Right lobe of liver (tissue), 6 donors: Measurements from ENCODE around the gene EXOC8. TPM values are rescaled to one million over a fixed set of nuclear protein-coding genes. Genes with fewer than 3 reads are reported as not detected.

Source experiments
- ATAC-seq, 4 donors: fragments of 200-7000 bp; cut with Tn5 transposase; one replicate each; pipeline ENCODE4 v1.9.1; 2020; ENCODE audit warnings: mild to moderate bottlenecking in 4 of 4, moderate library complexity in 4 of 4
- DNase-seq, 3 donors: peaks; one replicate each; pipeline ENCODE4 v3.0.0-alpha.2; 2020
- H3K27ac ChIP-seq, 3 donors: fragments of 200-600 bp; one replicate each; pipeline ENCODE4 v1.8.0; 2022
- H3K27me3 ChIP-seq, 2 donors: fragments of 200-600 bp; one replicate each; pipeline ENCODE4 v1.8.0; 2022
- H3K36me3 ChIP-seq, 4 donors: fragments of 200-600 bp; sonication (generic) in 1 of 4; one replicate each; pipeline versions ENCODE4 v1.5.1 to v1.8.0; 2017 to 2022; ENCODE audit warnings: control low read depth in 1 of 4
- H3K4me1 ChIP-seq, 4 donors: fragments of 200-600 bp; sonication (generic) in 1 of 4; one replicate each; pipeline versions ENCODE4 v1.5.1 to v1.8.0; 2017 to 2022; ENCODE audit warnings: control low read depth in 1 of 4
- H3K4me3 ChIP-seq, 3 donors: fragments of 200-600 bp; one replicate each; pipeline ENCODE4 v1.8.0; 2022
- H3K9me3 ChIP-seq, 4 donors: fragments of 200-600 bp; sonication (generic) in 1 of 4; one replicate each; pipeline versions ENCODE4 v1.5.1 to v1.8.0; 2017 to 2022; ENCODE audit warnings: control low read depth in 1 of 4
- CTCF ChIP-seq, 4 donors: fragments of 200-600 bp in 3 of 4; fragments of 450-650 bp in 1 of 4; IDR thresholded peaks; one replicate each; pipeline versions ENCODE4 v1.5.1 to v1.8.0; 2016 to 2022; ENCODE audit warnings: antibody characterized with exemption in 4 of 4, mild to moderate bottlenecking in 2 of 4
- POLR2A ChIP-seq: fragments of 450-650 bp; IDR thresholded peaks from one replicate; pipeline ENCODE4 v1.6.1; 2017; ENCODE audit warnings: antibody characterized with exemption, mild to moderate bottlenecking
- WGBS: methylation state at CpG from one replicate; pipeline ENCODE4 v1.1.6; 2018; ENCODE audit warnings: low coverage, low lambda C conversion rate; ENCODE audit not compliant: insufficient coverage; ENCODE audit errors: missing lambda C conversion rate; 5-methylcytosine and 5-hydroxymethylcytosine counted together
- intact Hi-C, 2 donors: fragments of 100-400 bp; cut with DNase I; formaldehyde crosslinking; loops; one replicate each; pipeline versions ENCODE4 v1.11.2 to v1.14.1; 2022
- total RNA-seq, 6 experiments: library from RNA; depleted of rRNA in 2 of 6; stranded (reverse); fragments of >200 nt in 2 of 6; fragmentation: NEBNext Ultra II Directional in 3 of 6; extraction: Animal tissue kit (Norgen Biotek cat#: 25700) in 3 of 6; gene quantifications; one replicate each; pipeline versions ENCODE4 v1.1.0 to v1.2.4, GENCODE V29; 2016 to 2023
- donor health status: DM: no; HTN: yes; CAD: no.
- donor health status: DM: no; HTN: no; CAD: no.
- donor health status: DM: no; HTN: no; CAD: no.
- donor health status: DM: no; HTN: yes; CAD: no.
- donor health status: DM: no; HTN: yes; CAD: no.

EXOC8 gene
- total RNA-seq, 6 experiments from 2014 or later, result 5.7 to 7.8 (median 6.8) TPM

- Histone ChIP-seq H3K9me3 (no peaks in the 10 kb centered on the region), H3K4me1 (peaks cover 0 to 16% (median 7%) of the 10 kb centered on the region in 4 donors), H3K27me3 (no peaks in the 10 kb centered on the region), H3K4me3 (no peak overlapping the region), H3K36me3 (no peaks in the 10 kb centered on the region), H3K27ac (no peak overlapping the region)
- WGBS, result 75% methylated on average over 4 of the region's 4 CpGs
- intact Hi-C loops, result no loop called here
- DNase-seq (no peak), ATAC-seq (peak in 1 of 4 donors; percentile 16)
- no peak for TF ChIP-seq CTCF (IDR thresholded peaks at IDR 0.05)
- TF ChIP-seq POLR2A, result no peak
These were observed 38.4 kb upstream of the EXOC8 start for GRCh38 chr1:231376101-231376500.

GRCh38 chr1:231374394-231374793, 36.7 kb upstream of the EXOC8 start:
- no peak overlapping the region for H3K4me3 ChIP-seq
- peaks cover 0 to 9% (median 0%) of the 10 kb centered on the region in 4 donors for H3K36me3 ChIP-seq
- no peaks in the 10 kb centered on the region for H3K27me3 ChIP-seq
- DNase-seq, result no peak
- 97% methylated on average over 3 of the region's 4 CpGs for WGBS
- intact Hi-C loops, result no loop called here
- peaks cover 0 to 16% (median 7%) of the 10 kb centered on the region in 4 donors for H3K4me1 ChIP-seq
- no peaks in the 10 kb centered on the region for H3K9me3 ChIP-seq
- TF ChIP-seq CTCF (IDR thresholded peaks at IDR 0.05) (no peak), POLR2A (no peak)
- ATAC-seq, result no peak
- H3K27ac ChIP-seq, result no peak overlapping the region

GRCh38 chr1:231372501-231372900, 34.8 kb upstream of the EXOC8 start:
- H3K4me3 ChIP-seq, result no peak overlapping the region
- intact Hi-C loops, result no loop called here
- DNase-seq (no peak), ATAC-seq (no peak)
- H3K27ac ChIP-seq, result no peak overlapping the region
- TF ChIP-seq CTCF (IDR thresholded peaks at IDR 0.05) (no peak), POLR2A (no peak)
- no peaks in the 10 kb centered on the region for H3K27me3 ChIP-seq
- H3K4me1 ChIP-seq, result peaks cover 0 to 10% (median 4%) of the 10 kb centered on the region in 4 donors
- H3K9me3 ChIP-seq, result no peaks in the 10 kb centered on the region
- H3K36me3 ChIP-seq, result peaks cover 0 to 9% (median 0%) of the 10 kb centered on the region in 4 donors

GRCh38 chr1:231369282-231369681, 31.6 kb upstream of the EXOC8 start:
- Histone ChIP-seq H3K27ac (no peak overlapping the region), H3K27me3 (no peaks in the 10 kb centered on the region), H3K36me3 (peaks cover 0 to 23% (median 3%) of the 10 kb centered on the region in 4 donors), H3K9me3 (no peaks in the 10 kb centered on the region), H3K4me3 (no peak overlapping the region), H3K4me1 (no peaks in the 10 kb centered on the region)
- WGBS, result 72% methylated on average over 3 of the region's 3 CpGs
- TF ChIP-seq CTCF (IDR thresholded peaks at IDR 0.05), result no peak
- TF ChIP-seq POLR2A, result no peak
- DNase-seq (no peak), ATAC-seq (peak in 2 of 4 donors; percentile 23 to 37)
- intact Hi-C loops, result no loop called here

GRCh38 chr1:231364192-231364591, 26.5 kb upstream of the EXOC8 start:
- no peaks in the 10 kb centered on the region for H3K9me3 ChIP-seq
- intact Hi-C loops, result no loop called here
- H3K36me3 ChIP-seq, result peaks cover 0 to 13% (median 3%) of the 10 kb centered on the region in 4 donors

More at GRCh38 chr1:231364192-231364591, 26.5 kb upstream of the EXOC8 start:
- Histone ChIP-seq H3K4me3 (no peak overlapping the region), H3K27me3 (no peaks in the 10 kb centered on the region), H3K27ac (no peak overlapping the region), H3K4me1 (no peaks in the 10 kb centered on the region)
- DNase-seq (no peak), ATAC-seq (no peak)
- TF ChIP-seq CTCF (IDR thresholded peaks at IDR 0.05), result no peak
- TF ChIP-seq POLR2A, result no peak
- WGBS, result 82% methylated on average over 4 of the region's 5 CpGs
